GM18873 (cell line): ENCODE results near the gene SFXN1.

Experiments
- ATAC-seq: cut with Tn5 transposase; IDR thresholded peaks from one replicate; pipeline ENCODE4 v1.9.1; 2021; ENCODE audit warnings: mild to moderate bottlenecking, moderate library complexity, moderate number of reproducible peaks; ENCODE audit not compliant: unreplicated experiment, low FRiP score

Gene SFXN1

DNA sequence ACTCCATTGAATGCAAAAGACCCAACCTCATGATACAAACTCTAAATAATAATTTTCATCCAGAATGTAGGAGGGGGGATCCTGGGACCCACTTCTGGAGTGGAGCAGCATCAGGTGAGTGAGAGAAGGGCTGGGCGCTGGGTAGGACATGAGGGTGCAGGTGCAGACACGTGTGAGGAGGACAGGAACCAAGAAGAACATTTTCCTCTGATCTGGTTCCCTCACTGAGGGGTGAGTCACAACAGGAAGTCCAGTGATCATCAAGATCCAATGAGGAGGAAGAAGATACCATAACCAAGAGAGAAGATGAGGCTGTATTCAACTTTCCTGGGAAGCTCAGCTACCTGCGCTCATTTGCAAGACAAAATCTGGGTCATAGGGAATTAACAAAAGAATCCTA is 57.4 kb downstream of the SFXN1 start:
- no peak for ATAC-seq

DNA sequence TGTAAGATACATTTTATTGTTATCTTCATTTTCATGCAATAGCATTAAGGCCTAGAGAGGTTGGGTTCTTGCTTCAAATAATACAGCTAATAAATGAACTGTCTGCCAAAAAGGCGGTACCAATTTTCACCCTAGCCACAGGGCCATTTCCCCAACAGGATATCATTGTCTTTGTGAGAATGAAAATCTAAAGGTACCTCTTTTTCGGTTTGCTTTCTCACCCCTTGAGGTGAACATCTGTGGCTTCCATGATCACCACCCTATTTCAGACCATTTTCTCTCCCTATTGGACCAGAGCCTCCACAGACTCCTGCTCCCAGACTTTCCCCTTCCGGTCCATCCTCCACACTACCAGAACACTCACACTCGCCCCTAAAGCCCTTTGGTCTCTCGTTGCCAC is 60.2 kb downstream of the SFXN1 start:
- ATAC-seq, result no peak

DNA sequence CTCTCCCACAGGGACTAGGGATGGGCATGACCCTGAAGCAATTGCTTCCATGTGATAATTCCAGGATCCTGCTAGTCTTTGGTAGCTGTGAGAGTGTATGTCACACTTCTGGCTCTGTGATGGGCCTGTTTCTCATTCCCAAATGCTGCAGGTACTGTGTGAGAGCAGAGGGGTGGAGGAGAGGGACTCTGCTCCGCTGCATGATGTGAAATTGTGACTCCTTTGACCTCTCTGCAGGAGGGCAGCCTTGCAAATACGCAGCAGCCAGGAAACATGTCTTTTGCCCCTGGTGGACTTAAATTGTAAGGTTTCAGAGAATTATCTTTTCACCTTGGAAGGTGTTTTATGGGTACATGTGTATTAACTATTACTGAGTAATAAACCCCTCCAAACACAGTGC is 61.6 kb downstream of the SFXN1 start:
- ATAC-seq, result no peak

DNA sequence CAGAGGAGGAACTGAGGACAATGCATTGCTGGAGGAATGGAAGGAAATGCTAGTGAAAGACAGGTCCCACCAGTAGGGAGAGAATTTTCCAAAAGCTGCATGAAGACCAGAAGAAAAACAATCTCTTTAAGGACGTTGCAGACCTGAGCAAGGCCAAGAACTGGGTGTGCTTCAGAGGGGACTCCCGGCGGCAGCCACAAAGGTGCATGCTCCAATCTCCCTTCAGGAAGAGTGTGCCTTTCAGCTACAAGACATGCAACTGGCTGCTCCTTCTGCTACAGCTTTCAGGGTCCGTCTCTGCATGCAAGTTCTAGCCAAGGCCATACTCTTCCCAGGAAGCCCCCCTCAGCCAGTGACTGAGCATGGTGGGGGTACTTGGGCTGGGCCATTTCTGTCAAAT is 62.9 kb downstream of the SFXN1 start:
- ATAC-seq, result no peak

DNA sequence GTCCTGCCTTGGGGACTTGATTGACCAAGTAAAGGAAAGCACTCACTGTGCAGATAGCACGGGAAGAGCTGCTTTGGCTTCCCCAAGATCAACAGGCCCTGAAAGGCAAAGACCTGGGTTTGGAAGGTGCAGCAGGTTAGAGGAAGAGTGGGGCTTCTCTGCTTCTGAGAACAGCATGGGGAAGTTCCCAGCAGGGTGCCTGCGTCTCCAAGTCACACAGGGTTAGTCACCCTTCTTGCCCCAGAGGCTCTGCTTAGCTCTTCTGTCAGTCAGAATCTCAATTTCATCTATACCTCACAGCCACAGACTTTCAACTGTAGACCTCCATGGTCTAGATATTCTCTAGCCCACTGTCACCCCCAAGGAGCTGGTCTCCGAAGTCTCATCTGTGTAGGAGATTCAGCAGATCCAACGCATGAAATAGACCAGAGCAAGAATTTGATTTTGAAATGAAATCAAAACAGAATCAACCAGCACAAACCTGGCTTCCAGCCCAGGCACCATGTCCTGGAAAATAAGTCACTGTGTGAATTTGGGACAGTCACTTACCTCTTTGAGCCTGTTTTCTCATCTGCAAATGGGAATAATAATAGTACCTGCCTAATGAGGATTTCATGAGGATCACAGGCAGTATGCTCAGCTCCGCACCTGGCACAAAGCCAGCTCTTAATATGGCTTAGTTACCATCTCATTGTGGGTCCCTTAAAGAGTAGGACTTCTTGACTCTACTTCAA is 64.0 kb downstream of the SFXN1 start:
- no peak for ATAC-seq

DNA sequence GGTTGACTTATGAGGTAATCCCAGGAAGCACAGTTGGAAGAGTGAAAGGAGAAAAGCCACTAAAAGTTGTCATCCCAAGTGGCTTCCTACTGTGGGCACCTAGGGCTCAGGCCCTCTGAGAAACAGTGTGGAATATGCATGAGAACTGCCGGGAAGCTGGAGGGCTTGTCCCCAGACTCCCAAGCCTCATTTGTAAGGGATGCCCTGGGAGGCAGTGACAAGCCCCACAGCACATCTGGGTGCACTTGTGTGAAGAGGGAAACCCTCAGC is 64.5 kb downstream of the SFXN1 start:
- no peak for ATAC-seq

DNA sequence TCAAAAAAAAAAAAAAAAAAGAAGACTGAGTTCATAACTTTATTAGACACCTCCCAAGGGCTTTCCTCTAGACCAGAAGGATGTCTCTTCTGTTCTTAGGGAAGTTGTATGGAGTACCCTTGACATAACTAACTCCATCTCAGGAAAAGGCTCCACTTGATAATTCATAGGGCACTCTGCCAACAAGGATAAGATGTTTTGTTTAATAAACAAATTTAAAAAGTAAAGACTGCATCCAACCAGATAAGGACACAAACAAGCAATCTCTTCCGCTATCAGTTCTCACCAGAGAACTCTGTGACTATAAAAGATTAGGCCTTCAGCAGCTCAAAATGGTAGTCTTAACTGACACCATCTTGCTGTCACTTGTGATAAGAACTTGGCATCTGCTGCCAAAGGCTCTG is 65.8 kb downstream of the SFXN1 start:
- no peak for ATAC-seq

DNA sequence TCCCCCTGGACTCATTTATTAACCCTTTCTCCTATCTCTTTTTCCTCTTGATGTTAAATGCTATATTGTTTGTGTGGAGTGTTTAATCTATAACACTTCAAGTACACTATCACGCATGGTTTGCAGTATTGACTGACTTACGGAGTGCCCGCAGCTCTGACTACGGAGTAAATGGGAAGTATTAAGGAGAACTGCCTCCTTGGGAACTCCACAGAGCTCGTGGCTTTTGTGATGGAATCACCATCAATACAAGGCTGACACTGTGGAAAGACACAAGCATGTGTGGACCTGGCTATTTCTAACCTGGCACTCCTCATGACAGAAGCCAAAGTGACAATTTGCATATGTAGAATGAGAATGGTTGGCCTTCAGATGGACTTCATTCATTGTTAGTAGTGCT is 66.2 kb downstream of the SFXN1 start:
- ATAC-seq, result no peak

DNA sequence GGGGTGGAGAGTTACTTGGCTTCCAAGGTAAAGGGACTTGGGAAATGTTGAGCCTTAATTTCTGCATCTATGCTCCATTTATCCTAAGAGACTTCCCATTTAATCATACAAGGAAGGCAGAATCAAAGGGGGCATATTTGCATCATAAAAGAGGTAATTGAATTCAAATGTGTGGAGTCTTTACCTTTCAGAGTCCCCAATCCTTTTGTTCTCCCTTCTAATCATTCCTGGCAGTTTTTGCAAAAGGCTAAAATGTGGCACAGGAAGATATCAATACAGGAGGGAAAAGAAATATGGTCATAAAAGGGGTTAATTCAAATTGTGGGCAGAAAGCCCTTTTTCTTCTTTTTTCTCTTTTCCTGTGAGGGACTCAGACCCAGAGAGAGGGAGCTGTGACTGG is 69.5 kb downstream of the SFXN1 start:
- ATAC-seq, result no peak

DNA sequence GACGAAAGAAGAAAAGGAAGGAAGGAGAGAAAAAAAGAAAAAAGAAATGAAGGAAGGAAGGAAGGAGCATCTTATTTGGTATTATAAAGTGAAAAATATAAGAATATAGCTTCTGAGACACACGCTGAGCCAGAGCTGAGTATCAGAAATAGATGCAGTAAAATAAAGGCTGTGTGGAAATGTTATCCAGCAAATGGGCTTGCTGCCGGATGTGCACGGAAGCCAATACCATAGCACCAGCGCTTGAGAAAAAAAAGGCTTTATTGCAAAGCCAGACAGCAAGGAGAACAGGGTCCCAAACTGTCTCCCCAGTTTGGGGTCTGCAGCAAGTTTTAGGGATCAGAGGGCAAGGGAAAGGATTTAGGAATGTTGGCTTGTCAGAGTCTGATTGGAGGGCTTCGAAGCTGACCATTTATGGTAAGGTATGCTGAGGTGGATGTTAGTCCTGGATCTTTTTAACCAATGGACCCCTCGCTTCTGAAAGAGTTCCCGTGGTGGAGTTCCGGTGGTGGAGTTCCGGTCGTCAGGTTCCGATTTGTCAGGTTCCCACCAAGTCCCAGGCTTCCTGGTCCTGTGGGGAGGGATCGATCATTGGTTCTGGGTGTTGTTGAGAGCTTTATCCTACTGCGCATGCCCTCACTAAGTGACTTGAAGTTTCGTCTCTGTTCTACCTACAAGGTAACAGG is 70.4 kb downstream of the SFXN1 start:
- no peak for ATAC-seq

DNA sequence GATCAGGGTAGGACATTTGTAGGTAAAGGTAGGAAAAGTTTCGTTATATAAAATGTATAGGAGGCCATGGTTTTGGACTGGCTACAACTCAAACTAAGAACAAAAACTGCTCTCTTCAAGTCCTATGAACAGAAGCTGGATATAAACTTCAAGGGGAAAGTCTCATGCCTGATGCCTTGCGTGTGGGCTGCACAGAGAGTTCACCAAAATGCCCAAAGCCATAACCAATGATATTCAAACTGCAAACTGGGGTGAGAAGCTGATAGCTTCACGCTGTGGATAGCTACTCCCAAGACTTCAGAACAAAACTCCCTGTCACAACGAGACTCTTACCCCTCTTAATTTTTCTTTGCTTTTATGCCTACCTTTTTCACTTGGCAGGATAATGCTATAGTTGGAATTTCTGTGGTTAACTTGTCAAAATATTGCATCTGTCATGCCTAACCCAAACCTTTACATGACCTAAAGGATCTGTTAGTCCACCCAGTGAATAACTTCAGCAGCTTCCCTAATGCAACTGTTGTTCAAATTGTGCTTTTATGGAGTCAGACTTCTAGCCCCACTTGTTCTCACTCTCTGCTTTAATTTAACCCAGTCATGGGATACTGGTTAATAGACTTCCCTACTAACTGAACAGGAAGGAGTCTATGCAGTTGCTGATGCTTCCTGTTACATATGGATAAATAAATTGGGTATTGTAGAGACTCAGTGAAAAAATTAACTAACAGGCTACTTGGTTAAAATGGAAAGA is 71.9 kb downstream of the SFXN1 start:
- no peak for ATAC-seq

DNA sequence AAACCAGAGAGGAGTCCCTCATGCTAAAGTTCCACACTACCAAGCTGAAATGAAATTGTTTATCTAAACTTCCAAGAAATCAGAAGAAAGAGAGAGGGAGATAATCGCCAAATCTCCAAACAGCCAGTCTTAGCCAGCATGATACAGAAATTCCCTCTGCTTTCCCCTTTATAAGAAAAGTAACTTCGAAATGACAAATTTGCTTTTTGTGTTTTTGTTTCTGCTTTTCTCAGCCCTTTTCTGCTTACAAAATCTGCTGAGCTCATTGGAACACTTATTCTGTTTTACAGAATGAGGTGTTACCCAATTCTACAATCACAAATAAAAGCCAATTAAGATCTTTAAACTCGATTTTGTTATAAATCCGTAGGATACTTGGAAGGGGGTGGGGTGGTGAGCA is 72.9 kb downstream of the SFXN1 start:
- ATAC-seq, result no peak

DNA sequence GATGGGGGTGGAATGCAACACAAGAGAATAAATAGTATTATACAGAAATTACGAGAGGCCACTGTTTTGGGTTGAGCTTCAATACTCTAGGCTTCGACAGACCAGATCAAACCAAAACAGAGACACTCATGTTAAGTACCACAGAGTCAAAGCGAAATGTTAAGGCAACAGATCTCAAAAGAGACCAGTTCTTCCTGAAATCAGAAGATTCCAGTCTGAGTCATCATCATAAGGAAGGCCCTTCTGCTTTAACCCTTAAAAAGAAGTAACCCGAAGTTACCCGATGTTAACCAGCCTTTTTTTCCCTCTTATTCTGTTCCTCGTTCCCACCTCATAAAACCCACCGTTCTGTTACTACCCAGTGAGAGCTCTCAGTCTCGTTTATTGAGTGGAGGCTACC is 75.9 kb downstream of the SFXN1 start:
- ATAC-seq, result no peak

DNA sequence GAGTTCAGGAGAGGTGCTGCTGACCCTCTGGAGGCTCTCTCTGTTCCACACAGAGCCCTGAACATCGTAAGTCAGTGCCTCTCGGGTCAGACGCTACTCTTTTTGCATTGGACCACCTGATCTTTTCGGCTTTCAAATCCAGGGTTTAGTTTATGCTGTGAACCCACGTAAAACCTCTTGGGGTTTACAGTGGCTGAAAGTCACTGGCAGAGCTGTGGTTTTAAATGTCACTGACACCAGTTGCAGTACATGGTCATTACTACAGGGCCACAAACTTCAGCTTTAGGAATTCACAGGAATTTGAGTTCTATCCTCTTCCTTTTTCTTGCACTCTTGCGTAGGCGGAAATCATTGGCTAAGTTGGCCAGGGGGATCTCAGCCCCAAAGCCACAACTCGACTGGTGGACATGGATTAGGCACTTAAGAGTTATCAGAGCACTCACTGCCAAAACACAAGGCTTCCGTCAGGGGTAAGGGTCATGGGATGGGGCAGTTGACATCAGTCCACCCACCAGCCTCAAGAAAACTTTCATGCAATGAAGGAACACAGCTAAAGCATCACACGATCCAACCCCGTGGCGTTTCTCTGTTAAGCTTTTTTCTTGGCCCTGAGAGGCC is 76.9 kb downstream of the SFXN1 start:
- no peak for ATAC-seq

DNA sequence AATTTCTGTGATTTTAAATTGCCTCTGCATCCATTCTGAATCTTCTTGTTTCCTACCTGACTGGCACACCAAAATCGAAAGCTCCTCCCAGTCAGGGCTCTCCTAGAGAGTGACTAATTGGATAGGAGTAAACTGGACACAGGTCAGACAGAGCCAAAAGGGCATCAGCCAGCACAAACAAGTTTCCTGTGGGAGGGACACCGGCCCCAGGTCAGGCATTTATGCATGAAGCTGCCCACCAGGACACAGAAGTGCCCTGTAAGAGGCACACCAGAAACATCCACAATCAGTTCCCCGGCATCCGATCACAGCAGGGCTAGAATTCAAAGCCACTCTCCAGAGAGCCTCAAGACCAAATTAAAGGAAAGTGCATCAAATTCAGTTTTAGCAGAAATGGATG is 78.4 kb downstream of the SFXN1 start:
- no peak for ATAC-seq

DNA sequence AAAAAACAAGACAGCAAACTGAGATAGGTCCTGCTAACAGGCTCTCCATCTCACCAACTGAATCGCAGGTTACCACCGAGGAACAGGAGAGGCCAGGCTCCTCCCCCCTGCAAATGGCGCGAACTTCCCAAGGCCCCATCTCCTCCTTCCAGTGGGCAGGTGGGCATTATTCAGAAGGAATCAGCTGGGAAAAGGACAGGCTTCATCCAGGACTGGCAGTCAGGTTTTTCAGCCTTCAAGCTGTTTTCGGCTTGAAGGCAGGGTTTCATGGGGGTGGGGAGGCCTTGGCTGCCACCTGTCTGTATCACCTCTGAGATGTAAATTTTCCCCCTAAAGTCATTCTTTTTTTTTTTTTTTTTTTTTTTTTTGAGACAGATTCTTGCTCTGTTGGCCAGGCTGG is 79.4 kb downstream of the SFXN1 start:
- ATAC-seq, result no peak

DNA sequence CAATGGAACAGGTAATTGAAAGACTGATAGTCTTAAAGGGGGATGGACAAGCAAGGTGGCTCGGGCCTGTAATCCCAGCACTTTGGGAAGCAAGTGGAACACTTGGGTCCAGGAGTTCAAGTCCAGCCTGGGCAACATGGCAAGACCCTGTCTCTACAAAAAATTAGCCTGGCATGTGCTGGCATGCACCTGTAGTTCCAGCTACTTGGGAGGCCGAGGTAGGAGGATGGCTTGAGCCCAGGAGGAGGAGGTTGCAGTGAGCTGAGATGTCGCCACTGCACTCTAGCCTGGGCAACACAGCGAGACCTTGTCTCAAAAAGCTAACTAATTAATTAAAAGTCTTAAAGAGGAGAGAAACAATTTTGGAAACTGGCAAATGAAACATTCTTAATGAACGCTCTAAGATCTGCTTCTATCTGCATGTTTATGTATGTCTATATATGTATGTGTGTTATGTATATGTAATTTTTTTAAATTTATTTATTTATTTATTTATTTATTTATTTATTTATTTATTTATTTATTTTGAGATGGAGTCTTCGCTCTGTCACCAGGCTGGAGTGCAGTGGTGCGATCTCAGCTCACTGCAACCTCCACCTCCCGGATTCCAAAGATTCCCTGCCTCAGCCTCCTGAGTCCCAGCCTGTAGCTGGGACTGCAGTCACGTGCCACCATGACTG is 80.6 kb downstream of the SFXN1 start:
- ATAC-seq, result no peak

DNA sequence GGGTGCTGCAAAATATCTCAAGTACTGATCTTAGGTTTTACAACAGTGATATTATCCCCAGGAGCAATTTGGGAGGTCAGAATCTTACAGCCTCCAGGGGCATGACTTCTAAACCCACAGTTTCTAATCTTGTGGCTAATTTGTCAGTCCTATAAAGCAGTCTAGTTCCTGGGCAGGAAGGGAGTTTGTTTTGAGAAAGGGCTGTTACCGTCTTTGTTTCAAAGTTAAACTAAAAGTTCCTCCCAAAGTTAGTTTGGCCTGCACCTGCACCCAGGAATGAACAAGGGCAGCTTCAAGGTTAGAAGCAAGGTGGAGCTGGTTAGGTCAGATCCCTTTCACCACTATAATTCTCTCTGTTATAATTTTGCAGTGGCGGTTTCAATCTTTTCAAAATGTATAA is 81.7 kb downstream of the SFXN1 start:
- ATAC-seq, result no peak

DNA sequence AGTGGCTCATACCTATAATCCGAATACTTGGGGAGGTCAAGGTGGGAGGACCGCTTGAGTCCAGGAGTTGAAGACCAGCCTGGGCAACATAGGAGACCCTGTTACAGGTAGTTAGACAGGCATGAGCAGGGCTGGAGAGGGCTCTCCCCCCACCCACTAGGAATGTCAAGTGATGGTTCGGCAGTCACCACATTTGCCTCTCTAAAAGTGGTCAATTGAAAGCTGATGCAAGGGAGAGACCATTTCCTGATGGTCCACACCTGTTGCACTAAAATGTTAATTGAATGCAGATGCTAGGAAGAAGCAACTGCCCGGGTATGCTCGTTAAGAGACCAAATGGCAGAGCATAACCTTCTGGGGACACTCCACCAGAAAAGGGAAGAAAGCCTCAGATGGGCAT is 82.7 kb downstream of the SFXN1 start:
- no peak for ATAC-seq

DNA sequence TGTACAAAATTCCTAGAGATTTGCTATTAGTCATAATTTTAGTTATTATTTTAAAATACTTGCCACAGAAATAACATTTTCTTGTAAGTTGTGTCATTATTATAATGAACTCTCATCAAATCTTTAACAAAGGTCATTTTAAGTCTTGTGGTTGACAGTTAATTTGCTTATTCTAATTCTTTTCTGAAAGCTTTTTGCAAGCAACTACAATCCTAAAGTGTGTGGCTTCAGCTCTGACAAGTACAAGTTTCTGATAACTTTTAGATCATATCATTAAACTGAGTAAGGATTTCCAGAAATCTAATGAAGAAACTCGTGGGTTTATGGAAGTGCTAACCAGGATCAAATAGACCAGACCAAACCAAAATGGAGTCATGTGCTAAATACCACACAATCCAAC is 86.4 kb downstream of the SFXN1 start:
- ATAC-seq, result no peak

DNA sequence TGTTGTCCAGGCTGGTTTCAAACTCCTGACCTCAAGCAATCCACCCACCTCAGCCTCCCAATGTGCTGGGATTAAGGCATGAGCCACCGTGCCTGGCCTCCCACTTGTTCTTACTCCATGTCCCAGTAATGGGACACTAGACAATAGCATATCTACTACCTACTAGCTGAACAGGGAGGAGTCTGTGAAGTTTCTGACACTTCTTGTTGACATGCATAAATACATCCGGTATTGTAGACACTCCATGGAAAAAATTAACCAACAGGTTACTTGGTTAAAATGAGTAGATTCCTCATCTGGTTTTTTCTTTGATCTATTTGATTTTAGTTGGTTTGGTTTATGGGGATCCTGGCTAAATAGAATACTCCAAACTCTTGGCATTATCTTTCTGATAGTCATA is 88.3 kb downstream of the SFXN1 start:
- no peak for ATAC-seq
